Activated T-cell treated with anti-CD3 and anti-CD28 coated beads, Interleukin-2, amount 50 U/mL, for 4 hours (primary cell): ENCODE data around the gene SHISAL1. TPM values are rescaled to one million over a fixed set of nuclear protein-coding genes. Genes with fewer than 3 reads are reported as not detected.

Source experiments
- ATAC-seq, 2 donors: fragments of 200-7000 bp; cut with Tn5 transposase; one replicate each; pipeline ENCODE4 v1.10.0; 2021
- DNase-seq: peaks from one replicate; pipeline ENCODE4 v3.0.0-alpha.2; 2020
- H3K27me3 Mint-ChIP-seq: one replicate; pipeline ENCODE4 v1.8.0; 2021; ENCODE audit warnings: low read depth, mixed read lengths
- H3K36me3 Mint-ChIP-seq: one replicate; pipeline ENCODE4 v1.8.0; 2022; ENCODE audit warnings: mixed read lengths; ENCODE audit not compliant: insufficient read depth
- H3K4me1 Mint-ChIP-seq: one replicate; pipeline ENCODE4 v1.8.0; 2021; ENCODE audit warnings: low read depth, mixed read lengths
- H3K4me3 Mint-ChIP-seq: one replicate; pipeline ENCODE4 v1.8.0; 2021; ENCODE audit warnings: mild to moderate bottlenecking, moderate library complexity, mixed read lengths
- H3K9me3 Mint-ChIP-seq: one replicate; pipeline ENCODE4 v1.8.0; 2021; ENCODE audit warnings: mixed read lengths
- total RNA-seq, 3 donors: library from RNA; stranded (reverse); gene quantifications; one replicate each; pipeline ENCODE4 v1.2.1, GENCODE V29; 2021

The SHISAL1 gene
- total RNA-seq, 3 donors from 2014 or later: not detected

DNA sequence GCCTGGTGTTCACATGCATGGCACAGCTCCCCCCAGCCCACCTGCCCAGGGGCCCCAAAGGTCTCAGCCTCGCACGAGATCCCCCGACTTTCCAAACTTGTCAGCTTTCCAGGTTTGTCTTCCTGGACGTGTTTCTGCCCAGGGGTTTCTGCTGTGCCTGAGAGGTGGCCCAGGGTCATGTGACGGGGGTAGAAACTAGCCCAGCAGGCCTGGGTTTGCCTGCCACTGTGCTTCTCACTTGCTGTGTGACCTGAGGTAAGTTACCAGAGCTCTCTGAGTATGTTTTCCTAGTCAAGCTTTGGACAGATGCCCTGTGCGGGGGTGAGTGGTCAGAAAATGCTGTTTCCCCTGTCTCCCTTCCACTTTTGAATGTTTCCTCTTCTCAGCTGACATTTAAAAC, 38.3 kb upstream of the SHISAL1 start:
- ATAC-seq (no peak), DNase-seq (no peak)
- H3K4me1 Mint-ChIP-seq: peaks cover 3% of the 10 kb centered on the region
- no peaks in the 10 kb centered on the region for H3K36me3 Mint-ChIP-seq
- no peak overlapping the region for H3K4me3 Mint-ChIP-seq
- peaks cover 16% of the 10 kb centered on the region for H3K27me3 Mint-ChIP-seq
- H3K9me3 Mint-ChIP-seq: no peaks in the 10 kb centered on the region

DNA sequence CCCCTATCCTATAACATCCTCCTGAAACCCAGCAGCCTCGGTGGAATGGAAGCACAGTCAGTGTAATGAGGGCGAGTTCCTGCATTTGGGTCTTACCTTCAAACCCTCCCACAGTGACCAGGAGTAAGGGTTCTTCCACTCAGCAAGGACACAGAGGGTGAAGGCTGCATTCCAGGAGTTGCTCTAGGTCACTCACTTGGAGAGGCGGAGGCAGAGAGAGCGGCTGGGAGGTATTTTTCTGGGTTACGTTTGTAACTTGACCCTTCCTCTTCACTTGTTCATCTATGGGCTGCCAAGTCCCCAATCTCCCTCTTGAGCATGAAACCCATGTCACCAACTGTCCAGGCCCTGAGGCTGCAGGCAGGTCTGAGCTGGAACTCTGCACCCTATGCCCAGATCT, 36.8 kb upstream of the SHISAL1 start:
- ATAC-seq (no peak), DNase-seq (no peak)
- Mint-ChIP-seq H3K4me1 (peaks cover 3% of the 10 kb centered on the region), H3K27me3 (peaks cover 12% of the 10 kb centered on the region), H3K36me3 (no peaks in the 10 kb centered on the region), H3K9me3 (no peaks in the 10 kb centered on the region), H3K4me3 (no peak overlapping the region)

DNA sequence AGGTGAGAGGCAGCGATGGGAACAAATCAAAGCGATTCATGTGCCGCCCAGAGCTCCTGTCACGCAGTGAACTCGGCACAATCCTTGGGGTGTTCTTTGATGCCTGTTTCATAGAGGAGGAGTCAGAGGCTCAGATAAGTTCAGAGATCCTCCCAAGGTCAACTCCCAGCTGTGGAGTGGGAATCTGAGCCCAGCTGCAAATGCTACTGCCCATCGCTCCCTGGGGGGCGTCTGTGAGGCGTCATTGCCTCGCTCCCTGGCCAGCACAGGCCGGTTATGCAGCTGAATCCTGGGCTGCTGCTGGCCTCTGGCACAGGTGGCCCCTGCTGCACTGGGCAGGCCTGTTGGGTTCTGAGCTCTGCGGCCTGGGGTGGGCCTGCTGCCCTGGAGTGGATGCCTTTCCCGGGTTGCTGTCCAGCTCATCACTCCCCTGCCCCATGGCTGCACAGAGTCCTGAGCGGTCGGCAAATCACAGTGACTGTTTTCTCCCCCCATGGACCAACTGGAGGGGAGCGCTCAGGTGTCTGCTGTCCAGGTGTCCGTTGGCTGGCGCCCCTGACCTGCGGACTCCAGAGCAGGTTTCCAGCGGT, 36.3 kb upstream of the SHISAL1 start:
- ATAC-seq (no peak), DNase-seq (no peak)
- Mint-ChIP-seq H3K4me3 (no peak overlapping the region), H3K4me1 (peaks cover 3% of the 10 kb centered on the region), H3K9me3 (no peaks in the 10 kb centered on the region), H3K27me3 (peaks cover 10% of the 10 kb centered on the region), H3K36me3 (no peaks in the 10 kb centered on the region)

DNA sequence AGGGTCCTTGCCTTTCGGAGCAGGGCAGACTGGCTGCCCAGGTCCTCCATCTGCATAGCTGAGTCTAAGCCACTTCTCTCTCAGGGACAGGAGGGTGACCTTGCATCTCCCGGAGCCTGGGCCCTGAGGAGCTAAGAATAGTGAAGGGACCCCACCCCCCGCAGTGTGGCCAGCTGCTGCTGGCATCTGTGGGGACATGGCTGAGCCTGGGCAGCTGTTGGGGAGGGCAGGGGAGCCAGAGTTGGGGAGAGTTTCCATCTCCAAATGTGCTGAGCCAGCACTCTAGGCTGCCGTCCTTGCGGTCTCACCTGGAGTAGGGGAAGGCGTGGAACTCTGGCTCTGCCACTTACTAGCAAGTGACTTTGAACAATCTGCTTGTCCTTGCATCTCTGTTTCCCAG, 34.8 kb upstream of the SHISAL1 start:
- Mint-ChIP-seq H3K4me3 (no peak overlapping the region), H3K9me3 (no peaks in the 10 kb centered on the region), H3K4me1 (peaks cover 3% of the 10 kb centered on the region), H3K36me3 (no peaks in the 10 kb centered on the region), H3K27me3 (peaks cover 5% of the 10 kb centered on the region)
- ATAC-seq (no peak), DNase-seq (no peak)

DNA sequence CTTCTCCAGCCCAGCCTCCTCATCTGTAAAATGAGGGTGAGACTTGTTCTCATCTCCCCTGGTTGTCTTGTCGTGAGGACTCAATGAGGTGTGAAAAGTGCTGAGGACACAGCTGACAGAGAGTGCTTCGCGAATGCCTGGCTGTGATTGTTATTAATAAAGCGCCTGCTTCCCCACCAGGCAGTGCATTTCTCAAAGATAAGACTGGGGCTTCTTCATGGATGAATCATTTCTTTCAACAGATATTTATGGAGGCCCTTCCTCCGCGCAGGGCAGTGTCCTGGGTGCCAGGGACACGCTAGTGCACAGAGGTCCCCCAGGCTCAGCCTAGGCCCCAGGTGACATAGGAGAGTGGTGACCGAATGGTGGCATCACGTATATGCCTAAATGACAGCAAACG, 34.3 kb upstream of the SHISAL1 start:
- H3K27me3 Mint-ChIP-seq: peaks cover 5% of the 10 kb centered on the region
- no peak overlapping the region for H3K4me3 Mint-ChIP-seq
- no peaks in the 10 kb centered on the region for H3K36me3 Mint-ChIP-seq
- no peaks in the 10 kb centered on the region for H3K9me3 Mint-ChIP-seq
- DNase-seq (no peak), ATAC-seq (no peak)
- peaks cover 3% of the 10 kb centered on the region for H3K4me1 Mint-ChIP-seq

DNA sequence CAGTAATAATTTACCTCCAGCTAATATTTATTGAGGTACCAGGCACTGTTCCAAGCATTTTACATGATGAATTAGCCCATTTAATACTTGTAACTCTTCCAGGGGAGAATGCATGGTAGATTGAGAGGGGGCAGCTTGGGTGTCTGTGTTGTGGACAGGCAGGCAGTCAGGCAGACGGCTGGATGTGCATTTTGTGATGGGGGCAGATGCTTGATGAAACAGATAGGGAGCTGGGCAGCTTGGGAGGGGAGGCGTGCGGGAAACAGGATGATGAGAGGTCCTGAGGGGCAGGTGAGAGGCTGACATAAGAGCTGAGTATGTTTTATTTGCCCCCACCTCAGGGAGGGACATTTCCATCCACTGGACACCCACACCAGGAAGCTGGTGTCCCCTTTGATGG, 33.1 kb upstream of the SHISAL1 start:
- ATAC-seq (no peak), DNase-seq (no peak)
- Mint-ChIP-seq H3K36me3 (no peaks in the 10 kb centered on the region), H3K27me3 (peaks cover 2% of the 10 kb centered on the region), H3K9me3 (no peaks in the 10 kb centered on the region), H3K4me3 (no peak overlapping the region), H3K4me1 (no peaks in the 10 kb centered on the region)

DNA sequence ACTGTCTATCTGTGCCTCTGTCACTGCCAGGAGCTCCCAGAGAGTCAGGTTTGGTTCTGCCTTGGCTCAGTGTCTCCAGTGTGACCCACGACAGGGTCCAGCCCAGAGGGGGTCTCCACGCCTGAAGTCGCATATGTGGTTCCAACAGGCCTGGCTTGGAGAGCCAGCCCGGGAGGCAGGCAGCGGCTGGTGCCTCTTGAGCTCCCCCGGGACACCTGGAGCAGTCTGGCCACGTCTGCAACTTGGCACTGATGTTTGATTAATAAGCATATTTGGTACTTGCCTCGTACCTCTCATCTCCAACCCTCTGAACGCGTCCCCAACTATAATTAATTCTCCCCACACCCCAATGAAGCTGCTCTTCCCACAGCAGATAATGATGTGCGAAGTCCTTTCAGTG, 31.7 kb upstream of the SHISAL1 start:
- no peaks in the 10 kb centered on the region for H3K9me3 Mint-ChIP-seq
- no peak overlapping the region for H3K4me3 Mint-ChIP-seq
- DNase-seq (no peak), ATAC-seq (no peak)
- peaks cover 5% of the 10 kb centered on the region for H3K27me3 Mint-ChIP-seq
- no peaks in the 10 kb centered on the region for H3K36me3 Mint-ChIP-seq
- H3K4me1 Mint-ChIP-seq: no peaks in the 10 kb centered on the region

DNA sequence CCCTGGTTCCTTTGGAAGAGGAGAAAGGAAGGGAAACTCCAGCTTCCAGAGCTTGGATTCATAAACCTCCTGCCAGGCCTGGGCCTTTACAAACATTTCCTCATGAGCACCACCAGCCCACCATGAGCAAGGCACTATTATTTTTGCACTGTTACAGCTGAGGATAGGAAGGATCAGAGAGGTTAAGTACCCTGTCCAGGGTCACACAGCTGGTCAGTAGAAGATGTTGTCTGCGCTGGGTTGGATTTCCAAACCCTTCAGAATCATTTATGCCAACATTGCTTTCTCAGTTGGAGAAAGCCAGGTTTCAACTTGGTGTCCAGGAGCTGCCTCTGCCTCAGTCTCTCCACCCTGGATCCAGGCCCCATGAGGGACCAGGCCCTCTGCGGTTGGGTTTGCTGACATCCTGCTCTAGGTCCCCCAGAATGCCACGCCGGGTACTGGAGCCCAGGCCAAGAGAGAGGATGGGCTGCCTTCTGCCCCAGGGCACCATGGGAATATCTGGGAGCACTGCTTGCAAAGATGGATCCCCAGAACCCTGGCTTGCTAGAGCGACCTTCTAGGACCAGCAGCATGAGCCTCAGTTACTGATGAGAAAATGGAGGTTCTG, 29.7 kb upstream of the SHISAL1 start:
- H3K4me3 Mint-ChIP-seq: no peak overlapping the region
- peaks cover 5% of the 10 kb centered on the region for H3K27me3 Mint-ChIP-seq
- no peaks in the 10 kb centered on the region for H3K4me1 Mint-ChIP-seq
- H3K9me3 Mint-ChIP-seq: no peaks in the 10 kb centered on the region
- no peaks in the 10 kb centered on the region for H3K36me3 Mint-ChIP-seq
- DNase-seq (no peak), ATAC-seq (no peak)

DNA sequence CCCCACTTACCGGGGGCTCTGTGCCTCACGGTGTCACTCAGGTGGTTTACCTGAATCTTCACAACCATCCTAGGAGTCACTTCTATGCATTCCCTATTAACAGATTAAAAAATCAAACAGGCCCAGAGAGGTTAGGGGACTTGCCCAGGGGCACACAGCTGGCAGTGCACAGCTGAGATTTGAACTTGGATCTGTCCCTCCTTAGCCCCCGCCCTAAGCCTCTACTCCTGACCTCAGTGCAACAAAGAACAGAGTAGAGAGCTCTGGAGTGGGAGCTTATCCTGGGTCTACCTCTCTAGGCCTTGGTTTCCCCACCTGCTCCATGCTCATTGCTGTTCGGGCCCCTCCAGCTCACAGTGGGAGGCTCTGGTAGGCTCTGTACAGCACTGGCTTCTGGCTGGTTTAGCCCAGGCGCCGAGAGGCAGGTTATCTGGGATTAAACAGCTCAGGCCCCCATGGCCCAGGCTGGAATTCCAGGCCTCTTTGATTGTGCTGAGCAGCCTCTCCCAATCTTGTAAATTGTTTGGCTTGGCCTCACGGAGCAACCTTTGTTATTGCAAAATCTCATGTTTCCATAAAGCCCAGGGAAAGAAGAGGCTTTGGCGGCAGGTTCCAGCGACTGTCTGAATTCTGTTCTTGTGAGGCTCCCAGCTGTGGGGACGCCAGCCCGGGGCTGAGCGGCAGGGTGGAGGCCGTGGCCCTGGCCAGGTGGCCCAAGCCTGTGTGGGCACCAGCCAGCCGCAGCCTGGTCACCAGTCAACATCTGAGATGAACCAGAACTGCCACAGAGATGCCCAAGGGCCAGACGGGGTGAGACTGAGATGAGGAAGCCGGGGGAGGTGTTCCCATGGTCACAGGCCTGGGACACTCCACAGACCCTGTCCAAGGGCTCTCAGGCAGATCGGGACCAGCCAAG, 28.9 kb upstream of the SHISAL1 start:
- ATAC-seq (no peak), DNase-seq (no peak)
- no peaks in the 10 kb centered on the region for H3K4me1 Mint-ChIP-seq
- H3K4me3 Mint-ChIP-seq: no peak overlapping the region
- H3K27me3 Mint-ChIP-seq: peaks cover 5% of the 10 kb centered on the region
- no peaks in the 10 kb centered on the region for H3K9me3 Mint-ChIP-seq
- H3K36me3 Mint-ChIP-seq: no peaks in the 10 kb centered on the region

DNA sequence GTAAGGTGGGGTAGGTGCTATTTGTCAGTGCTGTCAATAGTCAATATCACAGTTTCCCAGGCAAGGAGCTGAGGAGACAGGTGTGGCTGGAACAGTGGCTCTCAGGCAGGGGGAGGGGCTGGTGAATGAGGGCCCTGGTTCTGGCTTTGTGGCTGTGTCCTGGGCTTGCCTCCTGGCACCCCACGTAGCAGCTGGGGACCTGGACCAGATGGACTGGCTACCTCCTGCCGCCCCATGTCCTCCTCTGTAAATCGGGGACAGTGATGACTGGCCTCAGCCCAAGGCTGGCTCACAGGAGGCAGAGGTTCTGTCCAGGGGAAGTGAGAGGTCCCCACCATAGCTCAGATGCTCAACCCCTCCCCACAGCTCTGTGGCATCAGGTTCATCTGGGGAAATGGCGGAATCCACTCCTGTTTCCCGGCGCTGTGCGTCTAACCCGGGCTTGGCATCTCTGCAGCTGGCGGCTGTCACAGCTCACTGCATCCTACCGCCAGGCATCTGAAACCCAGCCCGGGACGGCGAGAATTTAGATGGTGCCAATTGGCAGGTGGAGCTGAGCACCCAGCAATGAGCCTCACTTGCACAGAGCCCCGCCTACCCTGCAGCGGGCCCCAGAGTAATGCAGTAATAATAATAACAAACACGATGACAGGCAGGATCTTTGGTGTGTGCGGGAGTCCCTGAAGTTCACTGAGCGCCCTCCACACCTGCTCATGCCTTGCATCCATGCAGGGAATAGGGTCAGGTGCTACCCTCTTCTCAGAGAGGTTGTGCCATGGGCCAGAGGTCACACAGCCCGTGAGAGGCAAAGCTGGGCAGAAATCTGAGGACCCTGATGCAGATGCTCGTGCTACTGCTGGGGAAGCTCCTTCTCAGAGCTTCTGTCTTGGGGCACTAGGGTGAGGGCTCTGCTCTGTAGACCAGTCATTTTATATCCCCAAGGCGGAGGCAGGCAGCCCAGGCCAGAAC, 27.8 kb upstream of the SHISAL1 start:
- no peak for DNase-seq
- Mint-ChIP-seq H3K9me3 (no peaks in the 10 kb centered on the region), H3K4me1 (no peaks in the 10 kb centered on the region), H3K36me3 (no peaks in the 10 kb centered on the region), H3K27me3 (peaks cover 3% of the 10 kb centered on the region), H3K4me3 (no peak overlapping the region)
- ATAC-seq: no peak

DNA sequence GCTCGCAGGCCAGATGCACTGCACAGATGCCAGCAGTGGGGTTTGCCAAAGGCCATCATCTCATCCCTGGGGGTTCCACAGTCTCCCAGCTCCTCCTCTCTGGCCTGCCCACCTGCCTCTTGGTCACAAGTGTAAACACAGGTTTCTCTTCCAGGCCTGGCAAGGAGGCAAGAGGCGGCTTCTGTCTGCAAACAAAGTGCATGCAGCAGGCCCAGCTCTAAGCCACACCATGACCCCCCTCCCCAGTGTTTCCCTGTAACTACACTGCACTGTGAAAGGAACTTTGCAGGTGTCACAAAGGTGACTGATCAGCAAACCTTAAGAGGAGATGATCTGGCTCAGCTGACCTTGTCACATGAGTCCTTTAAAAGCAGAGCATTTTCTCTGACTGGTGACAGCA, 26.2 kb upstream of the SHISAL1 start:
- Mint-ChIP-seq H3K9me3 (no peaks in the 10 kb centered on the region), H3K4me3 (no peak overlapping the region), H3K27me3 (peaks cover 3% of the 10 kb centered on the region), H3K36me3 (no peaks in the 10 kb centered on the region), H3K4me1 (no peaks in the 10 kb centered on the region)
- ATAC-seq (no peak), DNase-seq (no peak)

DNA sequence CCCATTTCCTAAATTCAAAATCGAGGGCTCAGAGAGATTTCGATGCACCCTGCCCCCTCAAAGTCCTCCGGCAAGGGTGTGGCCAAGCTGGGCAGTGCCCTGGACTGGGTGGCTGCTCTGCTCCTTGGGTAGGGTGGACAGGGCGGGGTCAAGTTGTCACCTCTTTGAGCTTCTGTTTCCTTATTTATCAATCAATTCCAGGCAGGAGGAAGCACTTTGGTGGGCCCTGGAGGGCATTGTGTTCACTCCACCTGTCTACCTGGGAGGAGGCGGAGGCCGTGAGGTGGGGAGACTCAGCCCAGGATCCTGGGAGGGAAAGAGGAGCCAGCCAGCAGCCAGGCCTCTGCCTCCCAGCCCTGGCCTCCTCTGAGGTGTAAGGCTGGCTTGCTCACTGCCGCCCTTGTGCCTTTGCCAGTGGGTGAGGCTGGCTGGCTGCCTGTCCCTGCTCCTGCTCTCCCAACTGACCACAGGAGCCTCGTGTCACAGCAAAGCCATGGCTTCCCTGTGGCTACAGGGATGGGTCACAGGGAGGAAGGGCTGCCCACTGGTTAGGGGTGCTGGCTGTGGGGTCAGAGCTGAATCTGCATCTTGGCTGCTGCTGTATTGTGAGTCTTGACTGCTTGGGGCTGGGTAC, 25.5 kb upstream of the SHISAL1 start:
- no peaks in the 10 kb centered on the region for H3K36me3 Mint-ChIP-seq
- H3K4me3 Mint-ChIP-seq: no peak overlapping the region
- no peaks in the 10 kb centered on the region for H3K9me3 Mint-ChIP-seq
- no peak for ATAC-seq
- DNase-seq: no peak
- peaks cover 3% of the 10 kb centered on the region for H3K27me3 Mint-ChIP-seq
- H3K4me1 Mint-ChIP-seq: no peaks in the 10 kb centered on the region

DNA sequence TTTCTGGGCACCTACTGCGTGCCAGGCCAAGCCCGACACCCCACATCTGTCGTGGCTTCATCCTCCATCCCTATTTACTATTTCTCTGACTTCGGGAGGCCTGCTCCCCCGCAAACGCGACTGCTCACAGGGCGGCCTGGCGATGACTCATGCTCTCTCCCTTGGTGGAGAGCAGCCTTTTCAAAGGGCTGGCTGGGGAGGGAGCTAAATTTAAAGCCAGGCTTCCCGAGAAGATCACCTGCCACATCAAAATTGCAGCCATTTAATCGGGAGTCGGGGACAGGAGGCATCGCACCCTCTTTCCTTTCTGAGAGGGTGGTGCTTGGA, 24.9 kb upstream of the SHISAL1 start:
- DNase-seq (no peak), ATAC-seq (peak in 1 of 2 donors; percentile 20)
- Mint-ChIP-seq H3K36me3 (no peaks in the 10 kb centered on the region), H3K4me1 (no peaks in the 10 kb centered on the region), H3K27me3 (peaks cover 3% of the 10 kb centered on the region), H3K4me3 (no peak overlapping the region), H3K9me3 (no peaks in the 10 kb centered on the region)
